Bronchial epithelial cell (primary cell): Measurements from ENCODE around the gene RAB29. TPM values are rescaled to one million over a fixed set of nuclear protein-coding genes. Genes with fewer than 3 reads are reported as not detected.

ENCODE experiments used
- DNase-seq: peaks from one replicate; pipeline ENCODE4 v3.0.0-alpha.2; 2010; ENCODE audit warnings: low read depth
- FAIRE-seq: peaks from 2 replicates; lab custom pipeline; 2011; peaks lifted over from hg19 to GRCh38; lab: Jason Lieb, UNC
- H3K27me3 ChIP-seq: 2 replicates; pipeline ENCODE4 v1.5.1; 2011; ENCODE audit warnings: low read length; ENCODE audit not compliant: control insufficient read depth, insufficient read depth
- H3K36me3 ChIP-seq: 2 replicates; pipeline ENCODE4 v1.5.1; 2011; ENCODE audit warnings: low read length; ENCODE audit not compliant: control insufficient read depth, insufficient read depth
- H3K4me3 ChIP-seq: 2 replicates; pipeline ENCODE4 v1.5.1; 2011; ENCODE audit warnings: mild to moderate bottlenecking, low read depth, low read length, control low read depth
- CTCF ChIP-seq: IDR thresholded peaks from 2 replicates; pipeline ENCODE4 v1.5.1; 2011; ENCODE audit warnings: mild to moderate bottlenecking, moderate library complexity, low read length, control low read depth, inconsistent platforms; ENCODE audit not compliant: insufficient read depth, severe bottlenecking
- total RNA-seq: library from RNA; depleted of rRNA; stranded (reverse); fragments of >200 nt; gene quantifications from 2 replicates; pipeline ENCODE4 v1.2.1, GENCODE V29; 2014

The RAB29 gene
- total RNA-seq, 1 donor from 2014 or later, result 18.7 TPM

GRCh38 chr1:205813755-205814058 lies 38.4 kb upstream of the RAB29 start:
- FAIRE-seq (no peak), DNase-seq (peak; percentile 73)

GRCh38 chr1:205812878-205813754 lies 37.8 kb upstream of the RAB29 start, which contains the start of gene SLC41A1:
TSS of gene SLC41A1 (minus strand) at chr1:205813198. CDS start at chr1:205810441, 2,757 bp downstream.
- H3K4me3 ChIP-seq, result peak within 1 kb of the TSS; percentile 84
- no peak for FAIRE-seq
- no peaks in the 10 kb centered on the region for H3K27me3 ChIP-seq
- no peak for TF ChIP-seq CTCF
- DNase-seq, result peak; percentile 72
- H3K36me3 ChIP-seq, result peaks cover 5% of the 10 kb centered on the region

More at GRCh38 chr1:205813755-205814058, 38.4 kb upstream of the RAB29 start:
- H3K4me3 ChIP-seq, result peak overlapping the region; percentile 84
- TF ChIP-seq CTCF, result no peak
- H3K27me3 ChIP-seq, result no peaks in the 10 kb centered on the region
- peaks cover 3% of the 10 kb centered on the region for H3K36me3 ChIP-seq

GRCh38 chr1:205812271-205812877 lies 37.1 kb upstream of the RAB29 start:
- Histone ChIP-seq H3K27me3 (no peaks in the 10 kb centered on the region), H3K36me3 (peaks cover 5% of the 10 kb centered on the region), H3K4me3 (peak overlapping the region; percentile 84)
- no peak for TF ChIP-seq CTCF
- DNase-seq (no peak), FAIRE-seq (no peak)

GRCh38 chr1:205811660-205812059 lies 36.4 kb upstream of the RAB29 start:
- FAIRE-seq, result no peak
- no peak for DNase-seq
- Histone ChIP-seq H3K27me3 (no peaks in the 10 kb centered on the region), H3K36me3 (peaks cover 5% of the 10 kb centered on the region), H3K4me3 (no peak overlapping the region)
- no peak for TF ChIP-seq CTCF

- no peaks in the 10 kb centered on the region for H3K27me3 ChIP-seq
- TF ChIP-seq CTCF, result peak; percentile 38
- DNase-seq, result no peak
- no peak overlapping the region for H3K4me3 ChIP-seq
- H3K36me3 ChIP-seq, result peaks cover 5% of the 10 kb centered on the region
- no peak for FAIRE-seq
Measured at GRCh38 chr1:205810448-205811157, 35.3 kb upstream of the RAB29 start.
